HL-60 (cell line): ENCODE data around the gene CORO1C.

Experiments used
- DNase-seq, 2 experiments: peaks; one replicate each; pipeline ENCODE4 v3.0.0-alpha.2; 2010 to 2020; ENCODE audit warnings: low read depth in 1 of 2, low spot score in 1 of 2
- H3K27ac ChIP-seq: fragments of 250-450 bp; sonication (Bioruptor Pico); replicated peaks from 2 replicates; pipeline ENCODE4 v1.5.1; 2020; ENCODE audit warnings: mild to moderate bottlenecking, moderate library complexity
- H3K27me3 ChIP-seq: fragments of 250-450 bp; sonication (Bioruptor Pico); 2 replicates; pipeline ENCODE4 v1.5.1; 2021; ENCODE audit warnings: mild to moderate bottlenecking, moderate library complexity; ENCODE audit not compliant: insufficient read depth, poor library complexity, severe bottlenecking
- H3K4me3 ChIP-seq: replicated peaks from 2 replicates; pipeline ENCODE4 v1.5.1; 2011; ENCODE audit warnings: mild to moderate bottlenecking, control low read depth, low read length; ENCODE audit not compliant: insufficient read depth
- GABPA ChIP-seq: IDR thresholded peaks from 2 replicates; pipeline ENCODE4 v1.6.1; 2012; ENCODE audit warnings: low read depth
- POLR2AphosphoS5 ChIP-seq: IDR thresholded peaks from 2 replicates; pipeline ENCODE4 v1.6.1; 2012; ENCODE audit warnings: low read depth
- SPI1 ChIP-seq: IDR thresholded peaks from 2 replicates; pipeline ENCODE4 v1.6.1; 2012; ENCODE audit warnings: low read depth, mild to moderate bottlenecking, borderline replicate concordance
- TF ChIP-seq, protein P1 (sequence below): IDR thresholded peaks from one replicate; pipeline ENCODE4 v1.5.1; 2011; ENCODE audit warnings: low read length, control low read depth, inconsistent platforms; ENCODE audit not compliant: insufficient read depth
- TF ChIP-seq, protein P2 (sequence below): IDR thresholded peaks from 2 replicates; pipeline ENCODE4 v1.6.1; 2012; ENCODE audit warnings: low read depth; ENCODE audit not compliant: insufficient replicate concordance

Gene CORO1C

DNA sequence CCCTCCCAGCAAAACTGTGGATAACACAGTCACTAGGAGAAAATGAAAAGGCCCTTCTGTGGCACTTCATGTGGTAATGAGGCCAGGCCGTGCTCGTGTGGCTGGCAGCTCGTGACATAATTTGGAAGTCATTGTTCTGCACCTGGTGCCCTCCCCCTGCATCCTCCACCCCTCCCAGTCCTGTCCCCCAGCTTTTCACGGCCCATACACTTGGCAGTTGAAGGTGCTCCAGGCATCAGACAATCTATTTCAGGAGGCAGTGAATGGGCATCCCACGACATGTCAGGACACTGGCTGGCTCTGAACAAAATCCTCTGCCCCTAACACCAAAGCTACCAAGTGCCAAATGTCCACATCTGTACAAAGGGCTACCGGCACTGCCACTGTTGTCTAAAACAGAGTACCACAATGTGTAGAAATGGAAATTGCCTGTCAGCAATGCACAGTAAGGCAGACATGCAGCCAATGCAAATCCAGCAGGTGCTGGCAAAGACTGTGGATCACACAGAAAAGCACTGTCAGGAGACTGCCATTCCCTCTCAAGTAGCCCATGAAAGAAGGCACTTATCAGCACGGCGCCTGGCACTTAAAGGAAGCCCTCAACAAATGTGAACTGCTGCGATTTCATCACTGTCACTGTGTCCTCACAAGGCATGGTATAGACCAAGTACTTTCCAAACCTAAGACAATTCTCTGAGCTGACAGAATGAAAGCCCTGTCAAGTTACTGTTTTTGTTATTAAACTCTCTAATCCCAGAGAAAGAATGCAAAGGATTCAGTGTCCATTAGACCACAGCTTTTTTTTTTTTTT is 39.1 kb downstream of the CORO1C start:
- peak in 1 of 2 experiments; percentile 76 for DNase-seq
- TF ChIP-seq, protein P1, sequence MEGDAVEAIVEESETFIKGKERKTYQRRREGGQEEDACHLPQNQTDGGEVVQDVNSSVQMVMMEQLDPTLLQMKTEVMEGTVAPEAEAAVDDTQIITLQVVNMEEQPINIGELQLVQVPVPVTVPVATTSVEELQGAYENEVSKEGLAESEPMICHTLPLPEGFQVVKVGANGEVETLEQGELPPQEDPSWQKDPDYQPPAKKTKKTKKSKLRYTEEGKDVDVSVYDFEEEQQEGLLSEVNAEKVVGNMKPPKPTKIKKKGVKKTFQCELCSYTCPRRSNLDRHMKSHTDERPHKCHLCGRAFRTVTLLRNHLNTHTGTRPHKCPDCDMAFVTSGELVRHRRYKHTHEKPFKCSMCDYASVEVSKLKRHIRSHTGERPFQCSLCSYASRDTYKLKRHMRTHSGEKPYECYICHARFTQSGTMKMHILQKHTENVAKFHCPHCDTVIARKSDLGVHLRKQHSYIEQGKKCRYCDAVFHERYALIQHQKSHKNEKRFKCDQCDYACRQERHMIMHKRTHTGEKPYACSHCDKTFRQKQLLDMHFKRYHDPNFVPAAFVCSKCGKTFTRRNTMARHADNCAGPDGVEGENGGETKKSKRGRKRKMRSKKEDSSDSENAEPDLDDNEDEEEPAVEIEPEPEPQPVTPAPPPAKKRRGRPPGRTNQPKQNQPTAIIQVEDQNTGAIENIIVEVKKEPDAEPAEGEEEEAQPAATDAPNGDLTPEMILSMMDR: no peak
- TF ChIP-seq SPI1 (no peak), GABPA (no peak), POLR2AphosphoS5 (no peak)
- TF ChIP-seq, protein P2, sequence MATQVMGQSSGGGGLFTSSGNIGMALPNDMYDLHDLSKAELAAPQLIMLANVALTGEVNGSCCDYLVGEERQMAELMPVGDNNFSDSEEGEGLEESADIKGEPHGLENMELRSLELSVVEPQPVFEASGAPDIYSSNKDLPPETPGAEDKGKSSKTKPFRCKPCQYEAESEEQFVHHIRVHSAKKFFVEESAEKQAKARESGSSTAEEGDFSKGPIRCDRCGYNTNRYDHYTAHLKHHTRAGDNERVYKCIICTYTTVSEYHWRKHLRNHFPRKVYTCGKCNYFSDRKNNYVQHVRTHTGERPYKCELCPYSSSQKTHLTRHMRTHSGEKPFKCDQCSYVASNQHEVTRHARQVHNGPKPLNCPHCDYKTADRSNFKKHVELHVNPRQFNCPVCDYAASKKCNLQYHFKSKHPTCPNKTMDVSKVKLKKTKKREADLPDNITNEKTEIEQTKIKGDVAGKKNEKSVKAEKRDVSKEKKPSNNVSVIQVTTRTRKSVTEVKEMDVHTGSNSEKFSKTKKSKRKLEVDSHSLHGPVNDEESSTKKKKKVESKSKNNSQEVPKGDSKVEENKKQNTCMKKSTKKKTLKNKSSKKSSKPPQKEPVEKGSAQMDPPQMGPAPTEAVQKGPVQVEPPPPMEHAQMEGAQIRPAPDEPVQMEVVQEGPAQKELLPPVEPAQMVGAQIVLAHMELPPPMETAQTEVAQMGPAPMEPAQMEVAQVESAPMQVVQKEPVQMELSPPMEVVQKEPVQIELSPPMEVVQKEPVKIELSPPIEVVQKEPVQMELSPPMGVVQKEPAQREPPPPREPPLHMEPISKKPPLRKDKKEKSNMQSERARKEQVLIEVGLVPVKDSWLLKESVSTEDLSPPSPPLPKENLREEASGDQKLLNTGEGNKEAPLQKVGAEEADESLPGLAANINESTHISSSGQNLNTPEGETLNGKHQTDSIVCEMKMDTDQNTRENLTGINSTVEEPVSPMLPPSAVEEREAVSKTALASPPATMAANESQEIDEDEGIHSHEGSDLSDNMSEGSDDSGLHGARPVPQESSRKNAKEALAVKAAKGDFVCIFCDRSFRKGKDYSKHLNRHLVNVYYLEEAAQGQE: no peak
- H3K27me3 ChIP-seq: no peaks in the 10 kb centered on the region
- peak overlapping the region; percentile 11; the same call in 1 of the 2 replicates for H3K4me3 ChIP-seq
- H3K27ac ChIP-seq: peak overlapping the region; percentile 92

DNA sequence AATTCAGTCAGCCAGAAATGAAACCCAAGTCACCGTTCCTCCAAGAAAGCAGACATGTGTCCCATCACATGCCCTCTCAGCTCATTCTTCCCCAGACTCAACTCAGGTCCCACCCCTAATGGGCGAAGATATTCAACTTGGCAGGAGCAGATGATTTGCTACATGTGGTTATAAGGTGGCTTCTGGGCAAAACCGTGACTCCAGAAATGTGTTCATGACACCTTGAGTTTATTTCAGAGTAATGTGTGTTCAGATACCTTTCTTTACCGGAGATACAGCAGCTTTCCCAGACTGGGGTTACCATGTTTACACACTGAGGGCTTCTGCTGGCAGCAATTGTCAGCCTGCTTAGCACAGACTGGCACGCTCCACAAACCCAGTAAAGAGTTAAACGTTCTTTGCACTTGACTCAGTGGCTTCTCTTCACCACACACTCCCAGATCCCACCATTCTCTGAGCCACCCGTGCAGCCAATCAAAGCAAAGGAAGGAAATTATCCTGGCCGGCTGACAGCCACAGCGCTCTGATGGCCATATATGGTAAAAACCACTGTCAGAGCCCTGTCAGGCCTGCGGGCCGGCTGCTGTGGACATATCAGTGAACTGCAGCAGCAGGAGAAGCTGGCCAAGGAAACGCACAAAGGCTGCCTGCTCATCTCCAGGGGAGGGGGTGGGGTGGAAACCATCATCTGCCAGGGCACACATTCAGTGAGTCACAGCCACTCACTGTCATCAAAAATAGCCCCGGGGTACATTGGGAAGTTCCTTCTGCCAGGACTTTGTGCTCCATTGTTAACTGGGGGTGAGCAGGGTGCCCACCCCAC is 39.9 kb downstream of the CORO1C start:
- TF ChIP-seq SPI1 (no peak), GABPA (no peak), POLR2AphosphoS5 (no peak)
- TF ChIP-seq, protein P1: no peak
- TF ChIP-seq, protein P2: no peak
- H3K27ac ChIP-seq: peak overlapping the region; percentile 92
- H3K4me3 ChIP-seq: peak overlapping the region; percentile 13; the same call in 1 of the 2 replicates
- DNase-seq: peak; percentile 85 to 92
- H3K27me3 ChIP-seq: no peaks in the 10 kb centered on the region

DNA sequence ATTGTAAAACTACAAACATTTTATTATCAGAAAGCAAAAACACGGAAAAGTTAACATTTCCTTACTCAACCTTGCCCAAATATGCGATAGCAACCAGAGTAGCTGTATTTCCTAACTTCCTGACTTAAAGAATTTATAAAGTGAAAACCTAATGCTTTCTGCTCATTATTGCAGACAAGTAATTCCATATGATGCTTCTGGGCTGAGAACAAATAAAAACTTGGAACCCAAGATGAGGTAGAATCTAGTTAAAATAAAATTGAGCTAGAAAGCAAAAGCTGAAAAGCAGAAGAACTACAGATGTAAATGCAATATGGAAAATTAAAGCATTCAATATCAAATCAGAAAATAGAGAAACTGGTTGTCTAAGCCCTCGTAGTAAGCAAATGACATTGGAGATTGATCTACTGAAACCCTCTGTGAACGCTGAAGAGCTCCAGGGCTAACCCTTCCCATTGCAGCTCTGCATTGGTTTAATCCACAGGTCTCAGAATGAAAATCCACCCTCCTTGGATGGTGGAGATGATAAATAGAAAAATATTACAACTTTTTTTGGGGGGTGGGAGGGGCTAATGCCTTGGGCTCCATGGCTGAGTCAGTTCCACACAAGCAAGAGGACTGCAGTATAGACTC is 40.7 kb downstream of the CORO1C start:
- Histone ChIP-seq H3K27me3 (no peaks in the 10 kb centered on the region), H3K4me3 (no peak overlapping the region), H3K27ac (peak overlapping the region; percentile 92)
- DNase-seq: no peak
- TF ChIP-seq GABPA (no peak), SPI1 (no peak), POLR2AphosphoS5 (no peak)
- TF ChIP-seq, protein P2: no peak
- TF ChIP-seq, protein P1: no peak
